ENCODE results near the gene LCAT.
A peak's percentile ranks its signal among the peaks of the same experiment; 100 is the strongest.

LCAT gene

DNA sequence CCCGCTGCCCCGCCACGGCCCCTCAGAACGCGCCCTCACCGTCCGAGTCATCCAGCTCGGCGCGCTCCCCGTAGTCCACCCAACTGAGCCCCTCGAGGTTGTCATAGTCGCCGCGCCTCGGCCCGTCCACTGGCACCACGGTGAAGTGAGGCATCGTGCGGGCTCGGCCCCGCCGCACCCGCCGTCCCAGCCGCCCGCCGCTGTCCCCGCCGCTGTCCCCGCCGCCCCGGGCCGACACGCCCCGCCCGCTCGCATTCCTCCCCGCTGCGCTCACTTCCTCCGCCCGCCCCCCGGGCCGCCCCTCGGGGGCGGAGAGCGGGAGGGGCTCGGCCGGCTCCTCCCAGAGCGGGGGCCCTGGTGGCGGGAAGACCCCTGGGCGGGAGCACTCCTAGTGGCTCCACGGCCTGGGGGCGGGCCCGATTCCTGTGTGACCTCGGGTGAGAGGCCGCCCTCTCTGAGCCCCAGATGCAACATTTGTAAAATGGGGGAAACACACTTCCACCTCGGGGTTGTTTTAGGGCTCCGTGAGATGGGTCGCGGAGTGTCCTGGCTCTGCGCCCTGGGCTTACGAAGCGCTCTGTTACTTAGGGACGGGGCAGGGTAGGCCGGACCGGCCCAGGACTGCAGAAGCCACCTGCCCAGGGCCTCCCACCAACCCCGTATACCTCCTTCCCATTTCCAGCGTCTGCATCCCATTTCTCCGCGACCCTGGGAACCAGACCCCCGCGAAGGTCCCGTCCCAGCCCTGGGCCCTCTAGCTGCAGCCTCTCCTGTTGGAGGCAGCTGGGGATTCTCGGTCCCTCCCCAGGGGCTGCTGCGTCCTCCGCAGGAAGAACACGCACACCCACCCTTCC is 24.7 kb upstream of the LCAT start, which contains the start of gene SLC12A4:
Gene SLC12A4, minus strand, starts transcription at position 238 of the 854 bp plus-strand sequence. Its CDS starts 84 bp downstream, at position 154.
- peak; percentile 76 for DNase-seq (ENCODE audit: low read depth)

DNA sequence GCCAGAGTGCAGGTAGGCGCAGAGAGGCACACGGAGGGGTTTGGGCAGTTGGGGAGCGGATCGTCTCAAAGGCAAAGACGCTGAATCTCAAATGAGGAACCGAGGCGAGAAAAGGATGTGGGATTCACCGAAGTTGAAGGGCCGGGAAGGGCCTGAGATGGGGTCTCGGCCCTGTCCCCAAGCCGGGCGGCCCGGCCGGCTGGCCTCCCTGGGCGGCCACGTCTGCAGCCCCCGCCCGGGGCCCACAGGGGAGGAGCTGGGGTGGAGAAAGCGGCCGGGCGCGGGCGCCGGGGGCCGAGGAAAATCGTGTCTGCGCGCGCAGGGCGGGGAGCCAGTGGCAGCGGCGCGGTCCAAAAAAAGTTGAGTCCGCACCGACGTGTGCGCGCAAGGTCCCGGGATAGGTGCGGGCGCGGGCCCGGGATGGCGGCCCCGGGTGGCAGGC is 24.1 kb upstream of the LCAT start:
- no peak for DNase-seq (ENCODE audit: low read depth)

DNA sequence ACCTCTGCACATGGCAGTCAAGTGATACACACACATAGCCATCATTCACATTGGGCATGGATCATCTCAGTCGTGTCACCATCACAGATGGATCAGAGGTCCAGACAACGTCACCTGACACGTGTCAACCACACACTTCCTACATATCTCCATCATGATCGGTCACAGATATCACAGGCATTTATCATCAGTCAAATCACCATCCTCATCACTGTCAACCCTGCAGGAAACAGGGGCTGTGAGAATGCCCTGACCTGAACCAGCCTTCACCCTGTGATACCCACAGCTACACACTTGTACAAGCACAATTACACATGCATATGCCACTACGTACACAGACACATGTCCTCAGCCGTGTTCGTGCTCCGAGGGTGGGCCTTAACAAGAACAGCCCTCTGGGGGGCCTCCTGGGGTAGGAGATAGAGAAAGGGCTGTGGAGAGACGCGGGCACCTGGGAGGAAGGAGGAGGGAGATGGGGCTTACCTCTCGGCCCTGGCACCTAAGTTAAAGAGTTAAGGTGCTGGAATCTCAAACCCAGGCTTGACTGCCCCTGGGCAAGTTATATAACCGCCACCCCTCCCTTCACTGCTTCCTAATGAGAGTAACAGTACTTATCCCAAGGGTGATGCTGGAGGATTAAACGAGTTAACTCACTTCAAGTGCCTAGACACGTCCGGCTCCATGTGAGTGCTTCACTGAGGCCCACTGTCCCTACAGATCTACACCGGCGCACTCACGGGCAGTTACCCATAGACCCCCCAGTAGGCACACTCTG is 23.4 kb upstream of the LCAT start:
- DNase-seq (ENCODE audit: low read depth): no peak

DNA sequence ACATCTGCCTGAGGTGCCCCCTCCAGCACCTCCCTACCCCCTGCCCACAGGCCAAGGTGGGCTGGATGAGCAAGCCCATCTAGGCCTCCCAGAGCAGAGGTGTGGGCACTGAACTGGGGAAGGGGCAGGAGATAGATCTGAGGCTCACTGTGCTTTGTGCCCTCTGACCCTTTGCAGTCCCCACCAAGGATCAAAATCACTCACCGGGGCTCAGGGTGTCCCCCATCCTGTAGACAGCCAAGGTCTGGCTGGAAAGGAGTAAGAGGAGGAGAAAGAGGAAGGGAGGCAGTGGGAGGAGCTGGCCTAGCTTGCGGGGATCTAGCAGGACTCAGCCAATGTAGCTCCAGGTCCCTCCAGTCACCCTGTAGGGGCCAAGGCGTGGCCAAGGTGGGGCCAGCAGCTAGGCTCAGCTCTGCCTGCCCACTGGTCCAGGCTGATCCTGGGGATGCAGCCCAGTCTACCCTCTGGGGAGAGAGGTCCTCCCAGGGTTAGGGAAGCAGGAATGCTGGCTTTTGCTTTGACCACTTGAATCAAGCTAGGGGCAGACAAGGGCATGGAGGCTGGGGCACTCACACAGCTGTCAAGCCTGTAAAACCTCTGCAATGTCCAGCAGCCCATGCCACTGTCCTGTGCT is 22.7 kb upstream of the LCAT start:
- DNase-seq (ENCODE audit: low read depth): no peak

DNA sequence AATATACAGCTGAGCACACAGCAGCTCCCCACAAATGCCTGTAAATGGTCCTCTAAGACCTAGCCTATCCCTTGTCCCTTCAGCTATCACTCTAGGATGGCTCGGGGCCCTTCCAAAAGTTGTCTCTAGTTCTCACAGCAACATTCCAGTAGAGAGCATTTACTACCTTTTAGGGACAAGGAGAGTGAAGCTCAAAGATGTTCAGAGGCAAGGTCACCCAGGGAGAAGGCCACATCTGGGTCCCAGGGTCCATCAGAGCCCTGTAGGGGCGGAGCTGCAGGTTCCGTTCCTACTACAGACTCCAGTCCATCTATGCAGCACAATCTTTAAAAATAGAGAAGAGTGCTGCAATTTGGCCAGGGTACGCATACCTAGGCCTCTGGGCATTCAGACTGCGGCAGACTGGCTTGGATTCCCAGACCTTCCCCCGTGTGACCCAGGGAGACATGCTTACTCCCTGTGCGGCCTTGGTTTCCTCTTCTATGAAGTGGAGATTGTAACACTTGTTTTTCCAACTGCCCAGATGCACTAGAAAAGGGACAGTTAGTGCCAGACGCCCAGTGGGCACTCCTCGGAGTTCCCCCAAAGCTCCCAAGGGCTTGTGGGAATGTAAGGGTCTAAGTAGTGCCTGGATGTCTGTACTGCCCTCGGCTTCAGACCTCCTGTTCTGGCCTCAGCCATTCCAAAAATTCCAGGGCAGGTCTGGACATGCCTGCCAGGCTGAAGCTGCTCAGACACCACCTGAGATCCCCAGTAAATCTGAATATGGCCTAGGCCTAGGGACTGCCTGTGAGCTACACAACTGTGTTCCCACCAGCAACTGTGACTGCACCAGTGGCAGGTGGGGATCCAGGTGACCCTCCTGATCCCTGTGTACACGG is 22.0 kb upstream of the LCAT start:
- no peak for DNase-seq (ENCODE audit: low read depth)

DNA sequence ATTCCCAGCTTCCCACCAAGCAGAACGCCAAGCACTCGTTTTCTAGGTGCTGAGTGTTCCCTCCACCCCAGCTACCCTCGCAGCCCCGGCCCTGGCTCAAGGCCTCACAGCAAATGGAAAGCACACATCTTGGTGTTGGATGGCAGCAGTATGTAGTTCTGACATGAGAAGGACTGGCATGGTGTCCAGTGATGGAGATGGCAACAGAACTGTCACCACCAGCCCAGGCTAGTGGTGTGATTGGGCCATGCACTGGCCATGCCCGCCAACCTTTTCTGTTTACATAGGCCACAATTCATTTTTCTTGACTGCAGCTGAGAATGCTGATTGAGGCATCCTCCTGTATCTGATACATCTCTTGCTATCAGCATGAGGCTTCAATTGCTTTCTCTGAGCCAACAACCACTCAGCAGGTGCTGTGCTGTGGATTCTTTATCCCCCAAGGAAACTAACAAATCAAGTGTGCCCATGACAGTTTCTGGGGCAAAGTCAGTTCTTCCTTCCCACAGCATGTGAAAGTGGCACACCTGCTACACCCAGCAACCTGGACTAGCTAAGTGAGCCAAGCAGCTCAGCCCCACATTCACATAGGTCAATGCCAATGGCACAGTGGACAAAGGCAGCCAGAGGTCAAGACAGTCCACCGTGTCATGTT is 20.7 kb upstream of the LCAT start:
- no peak for DNase-seq (ENCODE audit: low read depth)

DNA sequence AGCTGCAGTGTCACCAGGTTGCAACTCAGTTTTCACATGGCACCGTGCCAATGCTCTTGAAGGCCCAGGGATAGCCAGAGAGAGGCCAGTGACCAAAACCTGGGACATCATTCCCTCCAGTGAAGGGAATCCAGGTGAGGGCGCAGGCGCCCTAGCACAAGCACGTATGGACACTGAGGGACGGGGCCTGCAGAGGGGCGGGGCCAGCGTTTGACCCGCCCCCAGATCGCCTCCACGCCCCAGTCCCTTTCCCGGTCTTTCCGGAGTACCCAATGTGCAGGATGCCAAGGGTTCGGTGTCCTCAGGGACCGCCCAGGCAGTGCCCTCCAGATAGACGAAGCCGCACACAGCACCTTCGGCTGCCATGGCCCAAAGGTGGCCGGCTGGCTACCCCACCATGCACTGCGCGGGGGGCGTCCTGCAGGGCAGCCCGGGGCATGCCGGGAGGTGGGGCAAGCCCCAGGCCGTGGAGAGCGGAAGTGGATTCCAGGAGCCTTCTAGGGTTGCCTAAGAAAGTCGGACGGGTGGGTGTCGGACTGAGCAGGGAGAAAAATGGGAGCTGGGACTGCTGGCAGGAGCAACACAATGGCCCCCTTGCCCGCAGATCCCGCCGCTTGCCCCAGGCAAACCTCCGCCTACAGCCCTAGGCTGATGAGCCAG is 19.9 kb upstream of the LCAT start:
- no peak for DNase-seq (ENCODE audit: low read depth)

DNA sequence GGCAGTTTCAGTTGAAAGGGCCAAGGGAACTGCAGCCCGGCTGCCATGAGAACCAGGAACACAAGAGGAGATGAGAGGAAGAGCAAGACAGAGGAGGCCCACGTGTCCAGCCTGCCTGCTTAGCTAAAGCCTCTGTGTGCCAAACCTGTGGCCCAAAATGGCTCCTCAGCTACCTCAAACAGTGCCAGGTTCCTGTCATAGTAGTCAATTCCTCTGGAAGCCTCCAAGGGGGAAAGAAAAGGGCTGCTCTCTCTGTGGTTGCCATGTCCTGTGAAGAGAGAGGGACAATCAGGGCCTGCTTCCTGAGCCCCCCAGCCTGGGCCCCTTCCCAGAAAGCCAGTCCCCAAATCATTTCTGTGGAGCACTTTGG is 19.4 kb upstream of the LCAT start:
- no peak for DNase-seq (ENCODE audit: low read depth)

DNA sequence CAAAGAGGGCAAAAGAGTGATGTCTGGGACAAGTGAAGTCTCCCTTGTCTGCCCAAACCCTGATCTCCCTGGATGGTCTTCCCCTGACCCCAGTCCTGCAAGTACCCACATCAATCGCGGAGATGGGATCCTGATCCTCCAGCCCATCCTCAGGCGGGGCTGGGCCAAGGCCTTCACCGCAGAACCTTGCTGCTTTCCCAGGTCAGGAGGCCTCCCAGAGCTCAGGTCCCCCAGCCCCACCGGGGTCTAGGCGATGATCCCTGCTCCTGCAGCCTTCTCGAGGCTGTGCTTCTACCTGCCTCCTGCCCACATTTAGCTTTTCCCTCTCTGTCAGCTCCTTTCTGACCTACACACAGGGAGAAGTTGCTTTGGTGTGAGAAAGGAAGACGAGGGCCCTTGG is 18.2 kb upstream of the LCAT start:
- DNase-seq (ENCODE audit: low read depth): no peak

DNA sequence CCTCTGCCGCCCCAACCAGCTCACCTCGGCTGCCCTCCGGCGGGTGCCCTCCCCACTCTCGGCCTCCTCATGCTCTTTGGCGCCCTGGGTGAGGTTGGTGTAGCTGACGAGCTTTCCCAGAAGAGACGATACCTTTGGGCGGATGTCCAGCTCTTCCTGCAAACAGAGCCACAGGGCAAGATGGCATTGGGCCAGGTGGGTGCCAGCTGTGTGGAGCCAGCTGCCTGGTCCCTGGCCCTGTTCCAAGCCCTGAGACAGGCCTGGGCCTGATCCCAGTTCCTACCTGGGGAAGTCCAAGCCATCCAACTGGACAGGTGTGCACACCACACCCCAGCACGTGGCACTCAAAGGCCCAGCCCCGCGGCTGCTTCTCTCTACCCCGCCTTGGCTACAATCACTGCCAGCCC is 17.6 kb upstream of the LCAT start:
- no peak for DNase-seq (ENCODE audit: low read depth)

DNA sequence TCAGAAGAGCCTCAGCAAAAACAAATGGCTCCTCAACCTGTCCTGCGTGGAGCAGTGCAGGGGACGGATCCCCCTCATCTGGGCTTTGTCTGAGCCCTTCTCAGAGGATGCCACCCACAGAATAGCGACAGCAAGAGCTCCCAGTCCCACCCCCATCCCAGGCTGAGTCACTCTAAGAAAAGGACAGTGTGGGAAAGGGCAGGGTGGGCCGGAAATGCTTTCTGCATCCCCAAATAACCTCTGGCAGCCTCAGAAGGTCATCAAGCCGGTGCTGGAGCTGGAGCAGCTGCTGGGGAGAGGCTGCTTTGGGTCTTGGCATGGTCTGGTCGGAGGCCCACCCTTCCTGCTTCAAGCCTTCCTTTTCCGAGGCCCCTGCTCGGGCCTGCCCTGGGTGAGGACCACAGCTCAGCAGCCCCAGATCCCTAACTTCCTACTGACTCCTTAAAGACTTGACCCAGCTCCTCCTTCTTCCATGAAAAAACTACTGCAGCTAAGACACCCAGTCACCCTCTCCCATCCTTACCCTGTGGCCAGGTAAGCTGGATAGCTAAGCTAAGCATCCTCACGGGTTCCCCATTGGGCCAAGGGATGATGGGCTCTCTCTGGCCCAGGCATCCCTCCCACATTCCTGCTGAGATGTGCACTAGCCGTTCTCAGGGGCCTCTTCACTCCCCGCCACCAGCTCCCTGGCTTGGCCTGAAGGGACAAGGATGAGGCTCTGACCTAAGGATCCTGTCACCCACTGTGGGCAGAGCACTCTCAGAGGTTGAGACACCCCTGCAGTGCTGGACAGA is 15.8 kb upstream of the LCAT start:
- DNase-seq (ENCODE audit: low read depth): no peak

DNA sequence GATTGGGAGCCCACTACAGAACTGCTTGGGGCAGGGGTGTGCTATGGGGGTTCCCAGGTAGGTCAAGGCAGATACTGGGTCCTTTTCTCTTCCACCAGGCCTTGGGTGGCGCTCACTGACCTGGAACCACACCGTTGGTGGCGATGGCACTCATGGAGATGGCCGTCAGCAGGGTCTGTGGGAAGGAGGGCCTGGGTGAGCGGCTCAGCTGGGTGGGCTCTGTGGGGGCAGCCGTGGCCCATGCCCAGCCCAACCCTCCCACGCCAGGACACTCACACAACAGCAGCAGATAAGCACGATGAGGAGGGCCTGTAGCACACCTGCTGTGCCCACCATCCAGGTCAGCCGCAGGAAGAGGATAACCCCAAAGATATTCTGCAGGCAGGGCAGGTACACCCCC is 13.7 kb upstream of the LCAT start:
- no peak for DNase-seq (ENCODE audit: low read depth)

DNA sequence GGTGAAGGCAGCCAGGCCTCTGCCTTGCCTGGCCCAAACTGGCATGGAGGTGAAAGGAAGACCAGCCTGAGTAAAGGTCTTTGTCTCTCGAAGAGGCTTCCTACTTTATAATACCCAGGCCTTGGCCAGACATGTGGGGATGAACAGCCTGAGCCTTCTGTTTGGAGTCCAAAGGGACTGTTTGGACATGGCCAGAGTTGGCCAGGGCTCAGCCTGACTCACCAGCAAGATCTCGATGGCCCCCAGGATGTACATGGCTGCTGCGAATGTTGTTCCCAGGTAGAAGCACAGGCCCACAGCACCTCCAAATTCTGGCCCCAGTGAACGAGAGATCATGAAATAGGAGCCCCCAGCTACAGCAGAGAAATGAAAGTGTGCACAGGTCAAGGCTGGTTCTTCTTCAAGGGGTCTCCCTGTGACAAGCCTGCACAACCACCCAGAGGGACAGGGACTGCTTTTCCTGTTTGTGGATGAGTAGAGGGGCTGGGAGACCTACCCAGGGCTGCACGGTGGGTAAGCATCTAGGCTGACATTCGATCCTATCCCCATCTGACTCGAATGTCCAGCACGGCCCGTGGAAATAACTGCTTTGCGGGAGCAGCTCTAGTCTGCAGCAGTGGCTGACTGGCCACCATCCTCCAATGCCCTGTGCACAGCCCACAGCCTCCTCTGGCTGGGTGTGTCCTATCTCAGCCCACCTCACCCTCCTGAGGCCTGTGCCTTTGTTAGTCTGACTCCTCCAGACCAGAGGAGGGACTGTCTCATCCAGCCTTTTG is 10.7 kb upstream of the LCAT start:
- no peak for DNase-seq (ENCODE audit: low read depth)

DNA sequence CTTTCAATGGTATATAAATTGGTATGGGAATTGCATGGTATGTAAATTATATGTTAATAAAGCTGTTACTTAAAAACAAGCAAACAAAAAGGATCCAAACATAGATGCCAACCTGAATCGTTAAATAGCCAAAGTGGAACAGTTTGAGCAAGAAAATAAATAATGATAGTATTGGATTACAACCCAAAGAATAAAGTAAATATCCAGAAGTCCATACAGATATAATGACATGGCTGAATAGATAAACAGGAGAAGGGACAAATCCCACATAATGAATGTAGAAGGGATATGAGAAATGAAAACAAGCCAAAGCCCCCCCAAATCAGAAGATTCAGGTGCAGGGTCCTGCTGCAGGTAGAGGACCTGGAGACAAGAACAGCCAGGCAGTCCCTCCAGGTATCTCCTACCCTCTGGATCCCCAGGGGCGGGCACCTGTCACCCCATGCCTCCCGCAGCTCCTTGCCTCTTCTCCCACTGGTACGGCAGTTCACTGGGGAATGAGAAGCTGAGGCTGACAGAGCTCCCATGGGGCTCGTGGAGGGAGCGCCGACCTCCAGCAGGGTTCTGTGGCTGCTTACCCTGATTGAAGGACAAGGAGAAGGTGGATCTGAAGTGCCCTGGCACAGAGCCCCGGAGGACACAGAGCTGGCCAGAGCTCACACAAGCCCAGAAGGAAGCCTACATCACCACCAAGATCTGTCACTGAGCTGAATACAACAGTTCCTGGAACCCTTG is 9.9 kb upstream of the LCAT start:
- DNase-seq (ENCODE audit: low read depth): no peak

DNA sequence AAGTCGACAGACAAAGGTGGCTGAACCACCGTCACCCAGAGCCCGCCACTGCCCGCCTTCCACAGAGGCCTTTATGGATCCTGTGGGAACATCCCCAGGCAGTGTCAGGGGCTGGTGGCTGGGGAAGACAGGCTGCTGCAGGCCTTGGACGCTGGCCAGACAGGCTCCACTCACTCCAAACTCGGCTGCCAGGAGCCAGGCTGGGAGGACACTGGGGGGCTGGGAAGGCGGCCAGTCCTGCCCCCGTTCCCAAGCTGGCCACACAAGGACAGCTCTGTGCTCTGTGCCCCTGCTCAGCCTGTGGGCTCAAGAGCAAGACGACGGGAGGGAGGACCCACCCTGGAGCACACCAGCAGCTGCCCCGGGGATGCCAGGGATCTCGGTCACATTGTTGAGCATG is 7.6 kb upstream of the LCAT start:
- no peak for DNase-seq (ENCODE audit: low read depth)

DNA sequence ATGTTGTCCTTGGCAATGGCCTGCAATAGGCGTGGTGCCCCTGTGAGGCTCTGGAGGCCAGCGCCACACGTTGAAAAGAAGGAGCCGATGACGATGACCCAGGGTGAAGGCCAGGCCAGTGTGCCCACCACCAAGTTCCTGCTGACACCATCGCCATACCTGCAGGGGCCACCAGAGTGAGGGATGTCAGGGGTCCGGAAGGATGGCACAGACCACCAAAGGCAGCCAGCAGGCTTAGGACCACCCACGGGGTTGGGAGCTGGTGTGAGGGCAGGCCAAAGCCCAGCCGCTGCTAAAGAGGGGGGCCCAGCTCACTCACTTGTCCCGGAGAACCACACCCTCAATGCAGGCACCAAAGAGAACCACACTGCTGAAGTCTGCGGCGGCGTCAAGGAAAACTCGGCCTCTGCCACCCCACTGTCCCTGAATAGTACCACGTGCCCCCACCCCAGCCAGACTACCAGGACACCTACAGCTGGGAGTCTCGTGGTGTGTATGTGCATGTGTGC is 6.5 kb upstream of the LCAT start:
- no peak for DNase-seq (ENCODE audit: low read depth)

DNA sequence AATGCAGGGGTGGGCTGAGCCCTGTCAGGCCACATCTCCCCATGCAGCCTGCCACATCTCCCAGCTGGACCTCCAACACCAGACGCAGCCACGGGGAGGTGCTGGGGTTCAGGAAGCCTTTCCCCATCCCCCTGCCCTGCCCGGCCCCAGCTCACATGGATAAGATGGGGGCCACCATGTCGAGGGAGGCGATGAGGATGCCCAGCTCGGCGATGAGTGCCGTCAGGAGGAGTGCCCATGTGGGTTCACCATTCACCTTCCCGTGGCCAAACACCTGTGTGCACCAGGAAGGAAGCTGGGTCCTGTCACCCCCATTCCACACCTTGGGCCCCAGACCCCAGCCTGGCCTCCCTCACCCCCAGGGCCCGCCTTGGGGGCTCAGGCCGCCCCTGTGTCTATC is 5.7 kb upstream of the LCAT start:
- DNase-seq (ENCODE audit: low read depth): no peak

DNA sequence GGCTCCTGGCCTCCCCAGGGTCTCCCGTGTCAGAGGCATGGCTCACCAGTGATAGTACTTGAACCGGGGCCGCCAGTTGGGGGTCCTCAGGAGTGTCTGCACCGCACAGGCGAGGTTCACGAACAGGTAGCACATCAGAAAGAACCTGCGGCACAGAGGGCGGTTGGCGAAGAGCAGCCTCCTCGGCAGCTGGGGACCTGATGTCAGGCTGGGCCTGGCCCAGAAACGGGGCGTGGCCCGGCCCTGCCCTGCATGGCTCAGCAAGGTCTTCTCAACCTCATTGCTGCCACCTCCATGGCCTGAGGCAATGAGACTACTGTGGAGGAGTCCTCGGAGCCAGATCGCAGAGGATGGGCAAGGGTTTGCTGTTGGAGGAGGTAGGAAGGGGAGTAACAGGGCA is 4.1 kb upstream of the LCAT start:
- DNase-seq (ENCODE audit: low read depth): no peak
